ENCODE measurements around the gene TRIM33. TPM values are rescaled to one million over a fixed set of nuclear protein-coding genes. Genes with fewer than 3 reads are reported as not detected.

Gene TRIM33
- total and polyA plus RNA-seq, 2 donors (not counting 3 experiments of a cell fraction or from before 2014, with no cell fraction given): 10.3 to 29.1 TPM

DNA sequence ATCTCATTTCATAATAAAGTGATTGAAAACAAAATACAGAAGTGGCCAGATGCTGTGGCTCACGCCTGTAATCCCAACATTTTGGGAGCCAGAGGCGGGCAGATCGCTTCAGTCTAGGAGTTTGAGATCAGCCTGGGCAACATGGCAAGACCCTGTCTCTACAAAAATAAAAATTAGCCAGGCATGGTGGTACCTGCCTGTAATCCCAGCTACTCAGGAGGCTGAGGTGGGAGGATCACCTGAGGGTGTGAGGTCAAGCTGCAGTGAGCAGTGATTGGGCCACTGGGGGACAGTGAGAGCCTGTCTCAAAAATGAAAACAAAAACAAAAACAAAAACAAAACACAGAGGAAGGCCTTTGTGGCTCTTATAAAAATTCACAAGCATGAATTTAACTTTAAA is 38.6 kb downstream of the TRIM33 start:
- dilution Hi-C loops (cut with MboI; ENCODE audit: extremely low pct_ligation_motif_present, low sequenced_read_pairs): no loop called here
- peaks cover 86% of the 10 kb centered on the region for H3K79me2 ChIP-seq (ENCODE audit: control insufficient read depth, insufficient read depth, low read length)
- CTCF ChIA-PET: no interaction called here
- H3K9me3 ChIP-seq (replicated peaks; ENCODE audit: control insufficient read depth, insufficient read depth, low read length): no peaks in the 10 kb centered on the region
- intact Hi-C loops (cut with micrococcal nuclease): no loop called here
- TF ChIP-seq, protein P1, sequence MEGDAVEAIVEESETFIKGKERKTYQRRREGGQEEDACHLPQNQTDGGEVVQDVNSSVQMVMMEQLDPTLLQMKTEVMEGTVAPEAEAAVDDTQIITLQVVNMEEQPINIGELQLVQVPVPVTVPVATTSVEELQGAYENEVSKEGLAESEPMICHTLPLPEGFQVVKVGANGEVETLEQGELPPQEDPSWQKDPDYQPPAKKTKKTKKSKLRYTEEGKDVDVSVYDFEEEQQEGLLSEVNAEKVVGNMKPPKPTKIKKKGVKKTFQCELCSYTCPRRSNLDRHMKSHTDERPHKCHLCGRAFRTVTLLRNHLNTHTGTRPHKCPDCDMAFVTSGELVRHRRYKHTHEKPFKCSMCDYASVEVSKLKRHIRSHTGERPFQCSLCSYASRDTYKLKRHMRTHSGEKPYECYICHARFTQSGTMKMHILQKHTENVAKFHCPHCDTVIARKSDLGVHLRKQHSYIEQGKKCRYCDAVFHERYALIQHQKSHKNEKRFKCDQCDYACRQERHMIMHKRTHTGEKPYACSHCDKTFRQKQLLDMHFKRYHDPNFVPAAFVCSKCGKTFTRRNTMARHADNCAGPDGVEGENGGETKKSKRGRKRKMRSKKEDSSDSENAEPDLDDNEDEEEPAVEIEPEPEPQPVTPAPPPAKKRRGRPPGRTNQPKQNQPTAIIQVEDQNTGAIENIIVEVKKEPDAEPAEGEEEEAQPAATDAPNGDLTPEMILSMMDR (IDR thresholded peaks at IDR 0.05; ENCODE audit: extremely low read depth in 1 of 2, insufficient read depth in 1 of 2, low read depth in 1 of 2, low read length in 2 of 2): no peak
- TF ChIP-seq EZH2 (IDR thresholded peaks at IDR 0.05; ENCODE audit: borderline replicate concordance, low read depth, low read length, severe bottlenecking) (no peak), JUN (IDR thresholded peaks at IDR 0.05; ENCODE audit: borderline replicate concordance, insufficient read depth, insufficient read length, low read depth) (no peak), MYC (IDR thresholded peaks at IDR 0.05; ENCODE audit: low read depth, low read length) (no peak), FOS (IDR thresholded peaks at IDR 0.05; ENCODE audit: borderline replicate concordance, insufficient read depth, low read length) (no peak), POLR2A (IDR thresholded peaks at IDR 0.05; ENCODE audit: low read depth, low read length) (no peak), POLR2AphosphoS5 (IDR thresholded peaks at IDR 0.05; ENCODE audit: insufficient read depth, low read depth, low read length) (no peak), GATA2 (IDR thresholded peaks at IDR 0.05; ENCODE audit: insufficient read depth, insufficient read length, low read depth, low read length) (no peak)
- TF ChIP-seq, protein P2, sequence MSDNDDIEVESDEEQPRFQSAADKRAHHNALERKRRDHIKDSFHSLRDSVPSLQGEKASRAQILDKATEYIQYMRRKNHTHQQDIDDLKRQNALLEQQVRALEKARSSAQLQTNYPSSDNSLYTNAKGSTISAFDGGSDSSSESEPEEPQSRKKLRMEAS (IDR thresholded peaks at IDR 0.05; ENCODE audit: insufficient read depth, insufficient read length): no peak
- no TSS peak for BruUV-seq (replicated peaks)
- peaks cover 11% of the 10 kb centered on the region for H4K20me1 ChIP-seq (replicated peaks; ENCODE audit: control insufficient read depth, extremely low read depth, insufficient read depth, low read length)
- H3K27ac ChIP-seq (ENCODE audit: insufficient read depth, low read depth, low read length): no peak overlapping the region
- no peaks in the 10 kb centered on the region for H3K36me3 ChIP-seq (ENCODE audit: control insufficient read depth in 2 of 2, extremely low read depth in 1 of 2, insufficient read depth in 2 of 2, low read length in 2 of 2)
- DNase-seq (ENCODE audit: low read depth, low spot score) (no peak), FAIRE-seq (no peak)
- no peak overlapping the region for H2AFZ ChIP-seq (ENCODE audit: low read depth, low read length)
- no peak overlapping the region for H3K9ac ChIP-seq (replicated peaks; ENCODE audit: extremely low read depth, insufficient read depth, low read length)
- POLR2A ChIA-PET: no interaction called here
- no peaks in the 10 kb centered on the region for H3K9me1 ChIP-seq (replicated peaks; ENCODE audit: control insufficient read depth, extremely low read depth, insufficient read depth, low read length)
- no peak overlapping the region for H3K4me3 ChIP-seq (replicated peaks in 1 of 3; ENCODE audit: insufficient read depth in 1 of 3, low read depth in 1 of 3, low read length in 3 of 3)
- H3K4me2 ChIP-seq (ENCODE audit: insufficient read depth, low read length): no peak overlapping the region
- no peaks in the 10 kb centered on the region for H3K27me3 ChIP-seq (ENCODE audit: control insufficient read depth in 2 of 2, insufficient read depth in 2 of 2, low read length in 2 of 2)
- H3K4me1 ChIP-seq (ENCODE audit: control insufficient read depth, extremely low read depth, insufficient read depth, low read length): peaks cover 2% of the 10 kb centered on the region

Data from endothelial cell of umbilical vein (primary cell).